NCI-H1694 (cell line): ENCODE measurements around the gene MT1F.
"Not testable (repeated sequence)": the region's sequence is repeated elsewhere in the genome, so short reads cannot be mapped to it uniquely, and the experiment has no call there.

Source experiments
- DNase-seq: peaks from one replicate; lab custom pipeline; 2025; lab: John Stamatoyannopoulos, UW

MT1F gene

DNA sequence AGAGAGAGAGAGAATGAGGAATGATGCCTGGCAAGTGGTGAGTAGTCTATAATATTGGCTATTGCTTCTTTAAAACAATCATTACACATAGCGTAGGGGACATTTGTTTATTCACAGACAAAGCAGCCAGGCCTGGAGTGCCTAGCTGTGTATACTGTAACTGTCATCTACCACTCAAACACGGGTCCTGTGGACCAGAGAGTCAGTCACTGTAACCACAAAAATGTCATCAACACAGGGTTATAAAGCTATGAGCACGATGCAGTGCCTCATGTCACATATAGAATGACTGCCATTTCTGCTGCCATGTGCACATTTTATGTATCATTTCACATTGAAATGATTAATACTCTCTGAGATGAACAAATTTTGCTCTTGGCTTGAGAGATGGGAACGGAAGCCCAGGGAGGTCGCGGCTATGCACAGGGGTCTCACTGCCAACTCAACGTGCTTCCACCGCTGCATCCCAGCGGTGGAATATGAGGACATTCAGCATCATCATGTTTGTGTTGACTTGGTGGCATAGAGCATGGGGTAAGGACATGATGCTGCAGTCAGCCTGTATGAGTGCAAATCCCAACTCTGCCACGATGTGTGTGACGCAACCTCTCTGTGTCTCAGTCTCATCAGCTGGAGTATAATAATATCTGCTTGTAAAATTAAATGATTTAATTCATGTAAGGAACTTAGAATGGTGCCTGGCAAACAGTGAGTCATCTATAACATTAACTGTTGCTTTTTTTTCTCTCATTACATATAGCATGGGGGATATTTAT lies 15.2 kb downstream of the MT1F start:
- DNase-seq: no peak

GRCh38 chr16:56673921-56674320 lies 16.2 kb downstream of the MT1F start:
- DNase-seq: no peak

DNA sequence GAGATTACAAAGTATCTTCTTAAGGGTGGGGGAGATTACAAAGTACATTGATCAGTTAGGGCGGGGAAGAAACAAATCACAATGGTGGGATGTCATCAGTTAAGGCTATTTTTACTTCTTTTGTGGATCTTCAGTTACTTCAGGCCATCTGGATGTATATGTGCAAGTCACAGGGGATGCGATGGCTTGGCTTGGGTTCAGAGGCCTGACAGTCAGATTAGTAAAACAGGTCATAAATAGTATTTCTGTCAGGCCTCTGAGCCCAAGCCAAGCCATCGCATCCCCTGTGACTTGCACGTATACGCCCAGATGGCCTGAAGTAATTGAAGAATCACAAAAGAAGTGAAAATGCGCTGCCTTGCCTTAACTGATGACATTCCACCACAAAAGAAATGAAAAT lies 16.8 kb downstream of the MT1F start:
- DNase-seq: not testable (repeated sequence)

DNA sequence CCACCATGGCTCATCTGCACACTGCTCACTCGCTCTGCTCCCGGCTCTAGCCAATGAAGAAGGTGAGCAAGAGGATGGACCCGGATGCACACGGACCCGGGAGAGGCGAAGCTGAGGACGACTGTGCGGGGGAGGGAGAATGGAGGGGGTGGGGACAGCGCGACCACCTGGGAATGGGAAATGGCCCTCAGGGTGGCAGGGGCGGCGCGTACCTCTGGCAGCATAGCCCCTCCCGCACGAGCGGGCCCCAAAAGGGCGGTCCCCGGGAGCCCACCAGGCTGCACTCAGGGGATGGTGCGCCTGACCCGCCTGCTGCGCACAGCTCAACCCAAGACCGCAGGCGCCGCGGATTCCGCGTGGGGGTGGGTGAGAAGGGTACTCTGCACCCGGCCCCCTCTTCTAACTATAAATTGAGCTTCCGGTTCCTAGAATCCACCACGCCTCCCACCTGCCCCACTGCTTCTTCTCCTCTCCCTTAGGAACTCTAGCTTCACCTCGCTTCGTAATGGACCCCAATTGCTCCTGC lies 18.0 kb downstream of the MT1F start:
- no peak for DNase-seq

DNA sequence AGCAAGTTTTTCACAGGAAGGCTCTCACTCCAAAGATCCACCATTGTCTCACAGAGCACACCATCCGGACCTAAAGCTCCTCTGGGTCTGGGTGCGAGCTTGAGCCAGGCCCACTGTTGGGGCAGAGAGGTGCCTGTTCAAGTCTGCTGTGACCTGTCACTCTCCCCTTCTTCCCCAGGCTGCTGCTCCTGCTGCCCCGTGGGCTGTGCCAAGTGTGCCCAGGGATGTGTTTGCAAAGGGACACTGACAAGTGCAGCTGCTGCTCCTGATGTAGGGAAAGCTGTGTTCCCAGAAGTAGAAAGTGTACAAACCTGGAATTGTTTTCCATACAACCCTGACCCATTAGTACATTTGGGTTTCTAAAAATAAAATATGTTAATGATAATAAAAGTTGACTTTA lies 19.7 kb downstream of the MT1F start:
- DNase-seq: no peak

- DNase-seq: no peak
Measured at GRCh38 chr16:56679078-56679730, 21.4 kb downstream of the MT1F start.

DNA sequence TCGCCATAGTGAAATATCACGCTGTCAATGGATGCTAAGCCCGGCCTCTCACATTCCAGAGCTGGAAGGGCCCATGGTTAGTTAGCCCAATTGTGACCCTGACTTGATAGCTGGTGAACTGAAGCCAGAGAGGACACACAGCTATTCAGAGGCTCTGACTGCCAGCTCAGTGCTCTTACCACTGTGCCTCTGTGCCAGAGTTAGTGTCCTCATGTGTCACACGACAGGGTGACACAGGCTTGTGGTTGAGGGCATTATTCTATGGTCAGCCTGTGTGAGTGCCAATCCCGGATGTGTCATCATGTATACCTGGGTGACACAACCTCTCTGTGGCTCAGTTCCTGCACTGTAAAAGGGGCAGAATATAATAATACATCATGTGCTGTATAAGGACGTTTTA lies 22.1 kb downstream of the MT1F start:
- no peak for DNase-seq

DNA sequence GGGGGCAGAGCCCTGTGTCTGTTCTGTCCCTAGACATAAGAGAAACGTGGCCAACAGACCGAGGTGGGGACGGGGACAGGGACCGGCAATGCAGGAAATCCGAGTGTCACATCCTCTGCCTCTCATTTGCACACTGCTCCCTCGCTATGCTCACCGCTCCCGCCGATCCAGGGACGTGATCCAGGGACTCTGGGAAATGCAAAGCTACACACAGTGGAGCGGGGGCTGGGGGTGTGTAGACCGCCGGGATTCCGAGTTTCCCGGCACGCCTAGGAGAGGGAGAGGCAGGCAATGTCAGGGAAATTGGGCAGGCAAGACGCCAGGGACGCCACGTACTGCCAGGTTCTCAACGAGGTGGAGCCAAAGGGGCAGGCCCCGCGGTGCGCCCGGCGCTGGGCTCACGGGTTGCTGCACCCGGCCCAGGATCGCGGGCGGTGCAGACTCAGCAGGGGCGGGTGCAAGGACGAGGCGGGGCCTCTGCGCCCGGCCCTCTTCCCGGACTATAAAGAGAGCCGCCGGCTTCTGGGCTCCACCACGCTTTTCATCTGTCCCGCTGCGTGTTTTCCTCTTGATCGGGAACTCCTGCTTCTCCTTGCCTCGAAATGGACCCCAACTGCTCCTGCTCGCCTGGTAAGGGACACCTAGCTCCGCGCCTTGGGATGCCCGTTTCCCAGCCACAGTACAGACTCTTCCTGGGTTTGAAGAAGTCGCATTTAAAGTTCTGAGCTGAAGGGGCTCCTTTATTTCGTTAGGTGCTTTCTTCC lies 24.4 kb downstream of the MT1F start, which contains the start of gene MT1X:
Gene MT1X, plus strand, starts transcription at position 532 of the 764 bp plus-strand sequence. Its CDS starts 71 bp downstream, at position 603.
- peak; percentile 81 for DNase-seq

- DNase-seq: no peak
Measured at GRCh38 chr16:56682703-56683397, 25.1 kb downstream of the MT1F start.

DNA sequence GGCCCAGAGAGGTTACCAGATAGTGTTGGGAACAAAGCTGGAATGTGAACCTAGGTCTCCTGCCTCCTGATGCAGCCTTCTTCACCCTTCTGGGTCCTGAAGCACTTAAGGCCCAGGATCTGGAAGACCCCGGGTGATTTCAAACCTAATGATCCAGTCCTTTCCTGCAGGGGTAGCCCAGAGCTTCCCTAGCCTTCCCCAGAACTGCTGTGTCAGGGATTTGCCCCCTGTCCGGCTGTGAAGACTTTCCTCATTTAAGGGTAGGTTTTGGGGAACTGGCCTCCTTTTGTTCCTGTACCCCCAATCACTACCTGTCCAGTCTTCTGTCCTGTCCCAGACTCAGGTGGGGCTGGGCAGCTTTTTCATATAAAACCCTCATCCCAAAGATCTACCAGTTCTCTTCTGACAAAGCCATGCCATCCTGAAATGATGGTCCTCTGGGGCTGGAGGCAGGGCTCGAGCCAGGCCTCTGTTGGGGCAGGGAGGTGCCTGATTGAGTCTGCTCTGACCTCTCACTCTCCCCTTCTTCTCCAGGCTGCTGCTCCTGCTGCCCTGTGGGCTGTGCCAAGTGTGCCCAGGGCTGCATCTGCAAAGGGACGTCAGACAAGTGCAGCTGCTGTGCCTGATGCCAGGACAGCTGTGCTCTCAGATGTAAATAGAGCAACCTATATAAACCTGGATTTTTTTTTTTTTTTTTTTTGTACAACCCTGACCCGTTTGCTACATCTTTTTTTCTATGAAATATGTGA lies 25.8 kb downstream of the MT1F start:
- no peak for DNase-seq

GRCh38 chr16:56684256-56684925 lies 26.6 kb downstream of the MT1F start:
- DNase-seq: no peak

DNA sequence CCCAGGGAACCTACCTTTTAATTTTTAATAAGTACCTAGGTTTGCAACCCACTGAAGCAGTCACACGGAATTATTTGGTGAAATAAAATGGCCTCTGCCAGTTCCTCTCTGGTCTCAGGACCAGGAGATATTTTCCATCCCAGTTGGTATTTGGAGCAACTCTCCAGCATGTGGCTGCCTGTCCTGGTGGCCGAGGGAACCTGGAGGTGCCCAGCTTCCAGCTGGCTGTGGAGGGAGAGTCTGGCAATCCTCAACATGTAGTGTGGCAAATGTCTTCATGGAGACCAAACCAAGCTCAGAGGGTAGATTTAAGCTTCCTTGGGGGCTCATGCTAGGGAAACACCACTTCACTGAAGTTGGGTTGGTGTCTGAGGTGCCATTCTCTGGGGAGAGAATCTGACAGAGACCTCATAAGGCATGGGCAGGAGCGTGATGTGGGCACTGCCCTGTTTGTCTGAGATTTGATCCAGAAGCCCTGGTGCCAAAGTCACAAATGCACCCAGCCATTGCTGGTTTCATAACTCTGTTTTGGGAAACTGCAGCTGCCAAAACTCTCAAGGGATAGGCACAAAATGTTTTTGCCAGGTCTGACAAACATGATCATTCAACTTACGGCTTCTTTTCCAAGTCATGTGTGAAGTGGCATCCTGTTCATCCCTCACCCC lies 27.3 kb downstream of the MT1F start:
- no peak for DNase-seq

DNA sequence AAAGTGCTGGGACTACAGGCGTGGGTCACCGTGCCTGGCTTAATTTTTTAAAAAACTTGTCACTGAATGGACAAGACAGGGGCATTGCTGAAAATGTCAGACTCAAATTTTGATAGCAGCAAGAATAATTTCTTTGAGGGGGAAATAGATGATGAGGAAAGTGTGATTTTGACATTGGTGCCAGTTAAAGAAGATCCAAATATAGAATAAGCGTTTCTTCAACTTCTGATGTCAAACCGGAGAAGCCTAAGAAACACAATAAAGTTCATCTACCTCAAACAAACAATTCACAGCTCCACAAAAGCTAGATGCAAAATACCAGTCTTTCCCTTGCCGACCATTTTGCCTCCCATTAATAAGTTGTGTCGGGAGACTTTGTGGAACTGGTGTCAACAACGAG lies 29.0 kb downstream of the MT1F start:
- no peak for DNase-seq

DNA sequence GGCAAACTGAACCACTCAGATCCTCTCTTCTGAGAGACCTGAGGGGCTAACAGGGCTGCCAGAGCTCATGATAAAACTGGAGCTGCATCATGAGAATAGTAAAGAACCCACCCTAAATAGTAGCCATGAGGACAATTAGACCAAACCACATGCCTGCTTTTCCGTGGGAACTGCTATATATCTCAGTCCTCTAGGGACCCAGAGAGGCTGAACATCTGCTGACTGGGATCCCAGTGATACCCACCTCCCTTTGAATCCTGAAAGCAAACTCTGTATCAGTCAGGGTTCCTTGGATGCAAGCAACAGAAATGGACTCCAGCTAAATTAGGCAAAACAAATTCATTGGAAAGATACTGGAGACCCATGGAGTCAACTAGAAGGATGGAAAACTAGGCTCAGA lies 31.0 kb downstream of the MT1F start:
- DNase-seq: no peak

- DNase-seq: no peak
Measured at GRCh38 chr16:56689171-56689570, 31.4 kb downstream of the MT1F start.

DNA sequence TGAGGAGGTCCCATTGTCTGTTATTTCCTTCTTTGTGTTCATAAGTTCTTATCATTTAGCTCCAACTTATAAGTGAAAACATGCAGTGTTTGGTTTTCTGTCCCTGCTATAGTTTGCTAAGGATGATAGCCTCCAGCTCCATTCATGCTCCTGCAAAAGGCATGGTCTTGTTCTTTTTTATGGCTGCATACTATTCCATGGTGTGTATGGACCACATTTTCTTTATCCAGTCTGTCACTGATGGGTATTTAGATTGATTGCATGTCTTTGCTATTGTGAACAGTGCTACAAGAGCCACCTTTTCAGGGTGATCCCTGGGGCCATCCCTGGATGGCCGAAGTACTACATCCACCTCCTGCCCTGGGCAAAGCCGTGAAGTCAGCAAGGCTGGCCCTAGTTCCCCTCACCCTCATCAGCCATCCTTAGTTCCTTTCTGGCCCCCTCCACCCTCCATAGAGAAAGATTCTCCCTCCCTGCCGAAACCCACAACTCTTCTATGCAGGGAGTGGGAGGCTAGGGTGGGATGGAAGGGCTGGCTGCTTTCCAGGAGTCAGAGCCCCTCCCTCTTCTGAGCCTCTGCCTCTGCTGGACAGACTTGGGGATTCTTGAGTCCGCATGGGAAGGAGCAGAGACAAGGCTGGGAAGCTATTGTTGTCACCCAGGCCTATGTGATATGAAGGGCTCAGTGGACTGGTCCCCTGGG lies 32.8 kb downstream of the MT1F start:
- DNase-seq: no peak

DNA sequence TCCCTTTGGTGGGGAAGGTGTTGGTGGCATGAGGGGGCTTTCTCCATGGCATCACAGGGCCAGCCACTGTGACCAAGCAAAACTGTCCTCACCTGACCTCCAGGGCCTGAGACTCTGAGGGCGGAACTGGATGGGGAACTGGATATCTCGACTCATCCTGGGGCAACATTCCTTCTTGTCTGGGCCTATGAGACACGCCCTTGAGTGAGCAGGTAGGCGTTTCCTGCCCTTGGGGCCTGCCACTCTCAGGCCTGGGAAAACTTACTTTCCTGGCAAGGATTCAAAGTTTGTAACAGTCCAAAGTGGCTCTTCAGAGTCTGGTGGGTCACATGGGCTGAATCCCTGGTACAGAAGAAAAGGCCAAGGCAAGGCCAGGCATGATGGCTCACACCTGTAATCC lies 34.1 kb downstream of the MT1F start:
- DNase-seq: no peak

- no peak for DNase-seq
Measured at GRCh38 chr16:56695246-56695645, 37.5 kb downstream of the MT1F start.

DNA sequence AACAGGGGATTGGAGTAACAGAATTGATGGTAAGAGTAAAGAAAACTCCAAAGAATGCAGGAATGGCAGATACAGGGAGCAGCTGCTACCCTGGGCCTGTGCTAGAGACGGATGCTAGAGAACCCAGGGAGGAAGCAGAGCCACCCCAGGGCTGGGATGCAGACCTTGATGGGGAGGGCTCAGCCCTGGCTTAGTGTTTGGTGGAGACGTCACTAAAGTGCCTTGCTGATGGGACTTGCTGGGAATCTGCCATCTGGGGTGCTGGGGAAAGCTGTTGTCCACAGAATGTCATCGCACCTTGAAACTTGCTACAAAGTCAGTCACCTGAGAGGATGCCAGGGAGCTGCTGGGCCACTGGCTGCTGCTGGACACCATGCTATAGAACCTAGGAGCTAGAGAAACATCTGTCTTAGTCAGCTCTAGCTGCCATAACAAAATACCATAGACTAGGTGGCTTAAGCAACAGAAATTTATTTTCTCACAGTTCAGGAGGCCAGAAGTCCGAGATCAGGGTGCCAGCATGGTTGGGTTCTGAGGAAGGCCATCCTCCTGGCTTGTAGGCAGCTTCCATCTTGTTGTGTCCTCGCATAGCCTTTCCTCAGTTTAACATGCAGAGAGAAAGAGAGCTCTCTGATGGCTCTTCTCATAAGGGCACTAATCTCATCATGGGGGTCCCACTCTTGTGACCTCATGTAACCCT lies 39.8 kb downstream of the MT1F start:
- no peak for DNase-seq
